Fibroblast of lung (primary cell): Measurements from ENCODE around the gene ITPK1.

Source experiments
- CTCF ChIP-seq, 2 donors: IDR thresholded peaks in 1 of 2; conservative IDR thresholded peaks in 1 of 2; 1 replicate in 1 of 2; 2 replicates in 1 of 2; pipeline ENCODE4 v1.5.1; 2011 to 2012; ENCODE audit warnings: low read length in 2 of 2, control low read depth in 1 of 2, inconsistent platforms in 1 of 2, low read depth in 1 of 2, mild to moderate bottlenecking in 1 of 2
- EZH2 ChIP-seq: IDR thresholded peaks from 2 replicates; pipeline ENCODE4 v1.5.1; 2012; ENCODE audit warnings: low read length, control low read depth, mild to moderate bottlenecking; ENCODE audit errors: missing control alignments

GRCh38 chr14:92963301-92964123 lies 152.2 kb downstream of the ITPK1 start:
- TF ChIP-seq CTCF (conservative IDR thresholded peaks at IDR 0.05 in 1 of 2, IDR thresholded peaks at IDR 0.05 in 1 of 2; ENCODE audit: low read depth in 1 of 2, low read length in 2 of 2) (no peak), EZH2 (no peak)
